Right lobe of liver (tissue), 4 donors: ENCODE data around the gene AAK1.

Experiments used
- POLR2A ChIP-seq: fragments of 450-650 bp; IDR thresholded peaks from one replicate; pipeline ENCODE4 v1.6.1; 2017; ENCODE audit warnings: antibody characterized with exemption, mild to moderate bottlenecking
- TF ChIP-seq, protein P1 (sequence below), 4 donors: fragments of 200-600 bp in 3 of 4; fragments of 450-650 bp in 1 of 4; IDR thresholded peaks; one replicate each; pipeline versions ENCODE4 v1.5.1 to v1.8.0; 2016 to 2022; ENCODE audit warnings: antibody characterized with exemption in 4 of 4, mild to moderate bottlenecking in 2 of 4
- donor health status: DM: no; HTN: no; CAD: no.
- donor health status: DM: no; HTN: no; CAD: no.
- donor health status: DM: no; HTN: yes; CAD: no.

DNA sequence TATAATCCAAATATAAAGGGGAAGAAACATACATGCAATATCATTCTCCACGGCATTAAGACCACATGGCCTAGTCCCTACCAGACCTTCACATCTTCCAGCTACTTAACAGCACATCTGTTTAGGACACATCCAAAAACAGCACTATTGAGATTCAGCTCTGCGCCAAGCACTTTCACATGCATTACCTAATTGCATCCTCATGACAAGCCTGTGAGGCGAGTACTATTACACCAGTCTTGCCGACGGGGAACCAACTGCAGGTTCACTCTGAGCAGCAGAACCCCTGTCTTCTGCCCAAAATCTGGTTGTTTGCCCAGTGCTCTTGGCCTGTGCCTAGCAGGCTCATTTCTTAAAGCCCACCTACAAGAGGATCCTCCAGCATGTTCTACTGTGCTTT is 66.7 kb downstream of the AAK1 start:
- TF ChIP-seq, protein P1, sequence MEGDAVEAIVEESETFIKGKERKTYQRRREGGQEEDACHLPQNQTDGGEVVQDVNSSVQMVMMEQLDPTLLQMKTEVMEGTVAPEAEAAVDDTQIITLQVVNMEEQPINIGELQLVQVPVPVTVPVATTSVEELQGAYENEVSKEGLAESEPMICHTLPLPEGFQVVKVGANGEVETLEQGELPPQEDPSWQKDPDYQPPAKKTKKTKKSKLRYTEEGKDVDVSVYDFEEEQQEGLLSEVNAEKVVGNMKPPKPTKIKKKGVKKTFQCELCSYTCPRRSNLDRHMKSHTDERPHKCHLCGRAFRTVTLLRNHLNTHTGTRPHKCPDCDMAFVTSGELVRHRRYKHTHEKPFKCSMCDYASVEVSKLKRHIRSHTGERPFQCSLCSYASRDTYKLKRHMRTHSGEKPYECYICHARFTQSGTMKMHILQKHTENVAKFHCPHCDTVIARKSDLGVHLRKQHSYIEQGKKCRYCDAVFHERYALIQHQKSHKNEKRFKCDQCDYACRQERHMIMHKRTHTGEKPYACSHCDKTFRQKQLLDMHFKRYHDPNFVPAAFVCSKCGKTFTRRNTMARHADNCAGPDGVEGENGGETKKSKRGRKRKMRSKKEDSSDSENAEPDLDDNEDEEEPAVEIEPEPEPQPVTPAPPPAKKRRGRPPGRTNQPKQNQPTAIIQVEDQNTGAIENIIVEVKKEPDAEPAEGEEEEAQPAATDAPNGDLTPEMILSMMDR (IDR thresholded peaks at IDR 0.05) = no peak
- no peak for TF ChIP-seq POLR2A
